ENCODE measurements around the gene ZNF619. TPM values are rescaled to one million over a fixed set of nuclear protein-coding genes. Genes with fewer than 3 reads are reported as not detected.

The ZNF619 gene
- total and polyA plus RNA-seq, 9 of the 15 experiments (the other 6 are each of a cell fraction or from before 2014, with no cell fraction given) = 1.3 to 9.1 (median 6.3) TPM

DNA sequence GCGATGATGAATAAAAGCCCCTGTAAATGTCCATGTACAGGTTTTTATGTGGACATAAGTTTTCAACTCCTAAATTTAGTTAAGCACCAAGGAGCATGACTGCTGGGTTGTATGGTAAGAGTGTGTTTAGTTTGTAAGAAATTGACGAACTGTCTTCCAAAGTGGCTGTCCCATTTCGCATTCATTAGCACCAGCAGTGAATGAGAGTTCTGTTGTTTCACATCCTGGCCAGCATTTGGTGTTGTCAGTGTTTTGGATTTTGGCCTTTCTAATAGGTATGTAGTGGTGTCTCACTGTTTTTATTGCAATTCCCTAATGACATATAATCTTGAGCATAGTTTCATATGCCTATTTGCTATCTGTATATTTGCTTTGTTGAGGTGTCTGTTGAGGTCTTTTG, 51.5 kb downstream of the ZNF619 start:
- Histone ChIP-seq H2AFZ (ENCODE audit: low read depth, low read length) (no peak overlapping the region), H3K27ac (ENCODE audit: extremely low read depth, low read depth, low read length) (no peak overlapping the region), H3K9me3 (replicated peaks; ENCODE audit: control insufficient read depth, insufficient read depth, low read depth, low read length) (0 out of 2 replicates have a peak, but pooled peaks cover 6% of the 10 kb centered on the region), H3K4me2 (ENCODE audit: insufficient read depth, low read length) (no peak overlapping the region), H3K4me3 (no peak overlapping the region), H3K9me1 (ENCODE audit: control insufficient read depth, insufficient read depth, low read length) (no peaks in the 10 kb centered on the region), H3K79me2 (ENCODE audit: control insufficient read depth, insufficient read depth, low read length) (peaks cover 25% of the 10 kb centered on the region), H3K9ac (ENCODE audit: insufficient read depth in 1 of 2, low read depth in 2 of 2, low read length in 2 of 2) (no peak overlapping the region), H4K20me1 (replicated peaks; ENCODE audit: control insufficient read depth, insufficient read depth, low read length) (no peaks in the 10 kb centered on the region), H3K4me1 (replicated peaks in 1 of 2; ENCODE audit: control insufficient read depth in 2 of 2, insufficient read depth in 2 of 2, low read length in 2 of 2) (peaks cover 9 to 12% of the 10 kb centered on the region in 2 experiments; a peak in 4 of 5 replicates), H3K27me3 (ENCODE audit: control insufficient read depth in 2 of 2, insufficient read depth in 2 of 2, low read length in 2 of 2) (no peaks in the 10 kb centered on the region), H3K36me3 (ENCODE audit: control insufficient read depth, insufficient read depth, low read length) (peaks cover 68% of the 10 kb centered on the region)
- TF ChIP-seq, protein P1, sequence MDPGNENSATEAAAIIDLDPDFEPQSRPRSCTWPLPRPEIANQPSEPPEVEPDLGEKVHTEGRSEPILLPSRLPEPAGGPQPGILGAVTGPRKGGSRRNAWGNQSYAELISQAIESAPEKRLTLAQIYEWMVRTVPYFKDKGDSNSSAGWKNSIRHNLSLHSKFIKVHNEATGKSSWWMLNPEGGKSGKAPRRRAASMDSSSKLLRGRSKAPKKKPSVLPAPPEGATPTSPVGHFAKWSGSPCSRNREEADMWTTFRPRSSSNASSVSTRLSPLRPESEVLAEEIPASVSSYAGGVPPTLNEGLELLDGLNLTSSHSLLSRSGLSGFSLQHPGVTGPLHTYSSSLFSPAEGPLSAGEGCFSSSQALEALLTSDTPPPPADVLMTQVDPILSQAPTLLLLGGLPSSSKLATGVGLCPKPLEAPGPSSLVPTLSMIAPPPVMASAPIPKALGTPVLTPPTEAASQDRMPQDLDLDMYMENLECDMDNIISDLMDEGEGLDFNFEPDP (CRISPR knock-in tag; IDR thresholded peaks at IDR 0.05) = no peak
- no peak for TF ChIP-seq ZNF212 (CRISPR knock-in tag; IDR thresholded peaks at IDR 0.05)
- no peak for TF ChIP-seq ZNF586 (CRISPR knock-in tag; conservative IDR thresholded peaks at IDR 0.05)
- TF ChIP-seq, protein P2, sequence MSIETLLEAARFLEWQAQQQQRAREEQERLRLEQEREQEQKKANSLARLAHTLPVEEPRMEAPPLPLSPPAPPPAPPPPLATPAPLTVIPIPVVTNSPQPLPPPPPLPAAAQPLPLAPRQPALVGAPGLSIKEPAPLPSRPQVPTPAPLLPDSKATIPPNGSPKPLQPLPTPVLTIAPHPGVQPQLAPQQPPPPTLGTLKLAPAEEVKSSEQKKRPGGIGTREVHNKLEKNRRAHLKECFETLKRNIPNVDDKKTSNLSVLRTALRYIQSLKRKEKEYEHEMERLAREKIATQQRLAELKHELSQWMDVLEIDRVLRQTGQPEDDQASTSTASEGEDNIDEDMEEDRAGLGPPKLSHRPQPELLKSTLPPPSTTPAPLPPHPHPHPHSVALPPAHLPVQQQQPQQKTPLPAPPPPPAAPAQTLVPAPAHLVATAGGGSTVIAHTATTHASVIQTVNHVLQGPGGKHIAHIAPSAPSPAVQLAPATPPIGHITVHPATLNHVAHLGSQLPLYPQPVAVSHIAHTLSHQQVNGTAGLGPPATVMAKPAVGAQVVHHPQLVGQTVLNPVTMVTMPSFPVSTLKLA (conservative IDR thresholded peaks at IDR 0.05) = no peak
- TF ChIP-seq ZBTB26 (CRISPR knock-in tag; IDR thresholded peaks at IDR 0.05) = no peak
- no peak for TF ChIP-seq ATF1 (CRISPR knock-in tag; IDR thresholded peaks at IDR 0.05)
- no peak for TF ChIP-seq ATF1 (tag; IDR thresholded peaks at IDR 0.05)
- no peak for TF ChIP-seq ZFX (CRISPR knock-in tag; IDR thresholded peaks at IDR 0.05)
- no peak for TF ChIP-seq PHTF2 (CRISPR knock-in tag; IDR thresholded peaks at IDR 0.05)
- no peak for TF ChIP-seq SMC3 (conservative IDR thresholded peaks at IDR 0.05; ENCODE audit: insufficient read depth, low read depth, low read length)
- no peak for TF ChIP-seq MEF2D (tag; conservative IDR thresholded peaks at IDR 0.05; ENCODE audit: low read depth)
- TF ChIP-seq MCM5 (IDR thresholded peaks at IDR 0.05; ENCODE audit: low read depth) = no peak
- BruUV-seq (replicated peaks) = no TSS peak
- ATAC-seq = no peak
- in situ Hi-C loops (cut with MboI) = no loop called here
- ChIA-PET POLR2A (no interaction called here), CTCF (ENCODE audit: low intra/inter-chr PET ratio) (no interaction called here)
- FAIRE-seq = no peak
- no peak for DNase-seq (ENCODE audit: extremely low read depth in 1 of 4, low spot score in 3 of 4)
- intact Hi-C loops (cut with micrococcal nuclease) = no loop called here
- 90% methylated on average over 3 of the region's 3 CpGs for WGBS (ENCODE audit: insufficient coverage, low coverage, missing lambda C conversion rate)

All from K562 (cell line).